Measurements from ENCODE around the gene CCNB2. TPM values are rescaled to one million over a fixed set of nuclear protein-coding genes. Genes with fewer than 3 reads are reported as not detected.
"Not testable (repeated sequence)": the region's sequence is repeated elsewhere in the genome, so short reads cannot be mapped to it uniquely, and the experiment has no call there.

Gene CCNB2
- total RNA-seq, 1 donor from 2014 or later: 70.5 TPM

- intact Hi-C loops (cut with micrococcal nuclease): no loop called here
Measured at GRCh38 chr15:59133929-59134427, 29.0 kb downstream of the CCNB2 start.

GRCh38 chr15:59137566-59137965 lies 32.6 kb downstream of the CCNB2 start:
- intact Hi-C loops (cut with micrococcal nuclease): no loop called here

GRCh38 chr15:59138243-59138642 lies 33.3 kb downstream of the CCNB2 start:
- intact Hi-C loops (cut with micrococcal nuclease): loop anchor here (2.0 kb wide), 1 partner anchor 157 kb away; no protein-coding TSS in a partner anchor

GRCh38 chr15:59140422-59141226 lies 35.7 kb downstream of the CCNB2 start:
- intact Hi-C loops (cut with micrococcal nuclease): no loop called here

- intact Hi-C loops (cut with micrococcal nuclease): no loop called here
Measured at GRCh38 chr15:59143281-59143680, 38.3 kb downstream of the CCNB2 start.

- intact Hi-C loops (cut with micrococcal nuclease): not testable (repeated sequence)
Measured at GRCh38 chr15:59144594-59144993, 39.6 kb downstream of the CCNB2 start.

GRCh38 chr15:59147666-59148065 lies 42.7 kb downstream of the CCNB2 start:
- intact Hi-C loops (cut with micrococcal nuclease): no loop called here

GRCh38 chr15:59148153-59148833 lies 43.3 kb downstream of the CCNB2 start:
- intact Hi-C loops (cut with micrococcal nuclease): no loop called here

GRCh38 chr15:59150185-59150584 lies 45.2 kb downstream of the CCNB2 start:
- intact Hi-C loops (cut with micrococcal nuclease): no loop called here

- intact Hi-C loops (cut with micrococcal nuclease): no loop called here
Measured at GRCh38 chr15:59152694-59153450, 47.9 kb downstream of the CCNB2 start.

- intact Hi-C loops (cut with micrococcal nuclease): no loop called here
Measured at GRCh38 chr15:59153466-59153865, 48.5 kb downstream of the CCNB2 start.

- intact Hi-C loops (cut with micrococcal nuclease): no loop called here
Measured at GRCh38 chr15:59154243-59154642, 49.3 kb downstream of the CCNB2 start.

GRCh38 chr15:59155431-59155830 lies 50.5 kb downstream of the CCNB2 start:
- intact Hi-C loops (cut with micrococcal nuclease): no loop called here

GRCh38 chr15:59157396-59157795 lies 52.5 kb downstream of the CCNB2 start:
- intact Hi-C loops (cut with micrococcal nuclease): no loop called here

- intact Hi-C loops (cut with micrococcal nuclease): no loop called here
Measured at GRCh38 chr15:59157840-59158700, 53.1 kb downstream of the CCNB2 start.

GRCh38 chr15:59158701-59159034 lies 53.7 kb downstream of the CCNB2 start:
- intact Hi-C loops (cut with micrococcal nuclease): no loop called here

GRCh38 chr15:59159210-59159609 lies 54.3 kb downstream of the CCNB2 start:
- intact Hi-C loops (cut with micrococcal nuclease): no loop called here

GRCh38 chr15:59160880-59161593 lies 56.1 kb downstream of the CCNB2 start:
- intact Hi-C loops (cut with micrococcal nuclease): loop anchor here (1.0 kb wide), 1 partner anchor 332 kb away; no protein-coding TSS in a partner anchor

- intact Hi-C loops (cut with micrococcal nuclease): not testable (repeated sequence)
Measured at GRCh38 chr15:59162080-59162479, 57.1 kb downstream of the CCNB2 start.

- intact Hi-C loops (cut with micrococcal nuclease): no loop called here
Measured at GRCh38 chr15:59165726-59166125, 60.8 kb downstream of the CCNB2 start.
